Mesodermal cell (in vitro differentiated cells): Measurements from ENCODE around the gene LGALS8.

Experiments used
- H3K27ac ChIP-seq: 2 replicates; pipeline ENCODE4 v1.7.0; 2013; ENCODE audit warnings: mild to moderate bottlenecking, low read depth, low read length, moderate library complexity; ENCODE audit not compliant: severe bottlenecking
- H3K36me3 ChIP-seq: 2 replicates; pipeline ENCODE4 v1.7.1; 2013; ENCODE audit warnings: mild to moderate bottlenecking, low read length, moderate library complexity; ENCODE audit not compliant: control insufficient read depth, insufficient read depth
- H3K4me1 ChIP-seq: one replicate; pipeline ENCODE4 v1.7.1; 2013; ENCODE audit warnings: mild to moderate bottlenecking, low read length; ENCODE audit not compliant: insufficient read depth, control insufficient read depth, poor library complexity, severe bottlenecking
- H3K4me3 ChIP-seq: 2 replicates; pipeline ENCODE4 v1.7.0; 2013; ENCODE audit warnings: low read length, control low read depth, mild to moderate bottlenecking; ENCODE audit not compliant: insufficient read depth, poor library complexity, severe bottlenecking; ENCODE audit errors: extremely low read depth
- H3K9me3 ChIP-seq: 2 replicates; pipeline ENCODE4 v1.7.1; 2013; ENCODE audit warnings: mild to moderate bottlenecking, low read length, moderate library complexity; ENCODE audit not compliant: control insufficient read depth
- WGBS, 2 experiments: methylation state at CpG; one replicate each; pipeline ENCODE4 v1.1.5; 2013; ENCODE audit warnings: missing lambda C conversion rate in 2 of 2; ENCODE audit not compliant: insufficient coverage in 2 of 2; 5-methylcytosine and 5-hydroxymethylcytosine counted together

The LGALS8 gene

DNA sequence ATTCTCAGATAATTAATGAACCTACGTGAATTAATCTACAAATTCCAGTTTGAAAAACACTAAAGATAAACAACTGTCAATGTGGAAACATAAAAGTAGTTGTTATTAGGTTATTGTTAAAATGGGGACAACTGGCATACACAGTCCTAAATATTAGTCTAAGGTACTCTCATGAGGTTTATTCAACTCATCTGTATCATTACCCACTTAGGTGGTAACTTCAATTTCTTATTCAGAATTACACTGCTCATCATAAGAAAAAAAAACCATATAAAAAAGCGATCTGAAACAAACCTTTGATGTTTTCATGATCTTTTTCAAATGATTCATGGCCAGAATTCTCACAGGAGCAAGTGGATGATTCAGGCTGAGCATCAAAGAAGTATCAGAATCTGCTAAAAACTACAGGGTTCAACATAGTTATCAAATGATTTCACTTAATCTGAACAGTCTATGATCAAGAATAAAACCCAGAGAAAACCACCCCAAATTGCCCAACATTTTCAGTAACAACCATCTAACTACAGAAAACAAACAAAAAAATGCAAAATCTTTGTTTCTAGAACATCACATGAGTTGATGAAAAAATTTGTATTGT lies 66.9 kb downstream of the LGALS8 start:
- Histone ChIP-seq H3K4me1 (no peaks in the 10 kb centered on the region), H3K9me3 (no peaks in the 10 kb centered on the region), H3K27ac (no peak overlapping the region), H3K36me3 (peaks cover 56% of the 10 kb centered on the region), H3K4me3 (no peak overlapping the region)
- WGBS, 2 experiments, result 85 to 100% methylated on average over 1 of the region's 2 CpGs

DNA sequence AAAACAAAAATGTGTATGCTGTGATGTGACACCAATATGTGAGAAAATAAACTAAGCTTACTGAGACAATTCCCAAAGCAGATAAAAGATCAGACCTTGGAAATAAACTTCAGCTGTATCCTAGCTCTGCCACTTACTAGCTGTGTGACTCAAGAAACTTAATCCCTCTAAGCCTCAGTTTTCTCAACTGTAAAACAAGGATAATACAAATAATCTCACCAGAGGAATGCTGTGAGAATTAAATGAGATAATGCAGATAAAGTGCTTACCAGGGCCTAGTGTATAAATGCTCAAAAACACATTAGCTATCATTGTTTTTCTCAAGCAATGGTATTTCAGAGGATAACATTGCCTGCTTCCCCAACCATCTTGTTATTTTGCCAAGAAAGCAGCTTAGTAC lies 78.4 kb downstream of the LGALS8 start:
- peaks cover 9% of the 10 kb centered on the region for H3K4me1 ChIP-seq
- H3K27ac ChIP-seq, result no peak overlapping the region
- H3K4me3 ChIP-seq, result no peak overlapping the region
- H3K9me3 ChIP-seq, result no peaks in the 10 kb centered on the region
- H3K36me3 ChIP-seq, result peaks cover 55% of the 10 kb centered on the region
